K562 (cell line): ENCODE measurements around the gene CISD3. TPM values are rescaled to one million over a fixed set of nuclear protein-coding genes. Genes with fewer than 3 reads are reported as not detected.

ENCODE experiments used
- ATAC-seq: fragments of 200-7000 bp; cut with Tn5 transposase; 3 replicates; pipeline ENCODE4 v1.9.1; 2020; ENCODE audit warnings: moderate library complexity
- BruUV-seq: library from RNA; stranded (reverse); fragments of 400-500 nt; replicated peaks from 2 replicates; lab custom pipeline; 2021; lab: Mats Ljungman, UMichigan
- CTCF ChIA-PET: fragments of 300-600 bp; formaldehyde crosslinking; extraction: SDS; loops from one replicate; lab custom pipeline; 2021; ENCODE audit warnings: low intra/inter-chr PET ratio; lab: Yijun Ruan, JAX
- POLR2A ChIA-PET: fragments of 300-600, 350-650 bp; sonication (Branson Sonifier 250); formaldehyde crosslinking; extraction: SDS; loops from one replicate; lab custom pipeline; 2021; ENCODE audit warnings: antibody characterized with exemption, inconsistent platforms; lab: Yijun Ruan, JAX
- DNase-seq, 4 experiments: peaks; one replicate each; pipeline versions ENCODE4 v3.0.0 to v3.0.0-alpha.2; 2011 to 2018; ENCODE audit warnings: low spot score in 3 of 4, mixed read lengths in 3 of 4; ENCODE audit errors: extremely low read depth in 1 of 4
- FAIRE-seq: peaks from 2 replicates; lab custom pipeline; 2011; peaks lifted over from hg19 to GRCh38; lab: Jason Lieb, UNC
- H2AFZ ChIP-seq: 2 replicates; pipeline ENCODE4 v1.6.0; 2011; ENCODE audit warnings: low read depth, low read length, control low read depth, inconsistent platforms
- H3K27ac ChIP-seq: fragments of 200-600 bp; 3 replicates; pipeline ENCODE4 v1.8.0; 2011; ENCODE audit warnings: low read depth, mild to moderate bottlenecking, control low read depth, inconsistent platforms, low read length, moderate library complexity, mixed read lengths; ENCODE audit errors: extremely low read depth
- H3K27me3 ChIP-seq, 2 experiments: fragments of 300-600 bp in 1 of 2; 2 replicates in 1 of 2; 3 replicates in 1 of 2; pipeline versions ENCODE4 v1.6.0 to v1.8.0; 2011; ENCODE audit warnings: inconsistent platforms in 2 of 2, low read length in 2 of 2, mild to moderate bottlenecking in 1 of 2, mixed read lengths in 1 of 2, moderate library complexity in 1 of 2; ENCODE audit not compliant: control insufficient read depth in 2 of 2, insufficient read depth in 2 of 2
- H3K36me3 ChIP-seq: fragments of 300-600 bp; 3 replicates; pipeline ENCODE4 v1.8.0; 2011; ENCODE audit warnings: mild to moderate bottlenecking, low read length, inconsistent platforms; ENCODE audit not compliant: control insufficient read depth, insufficient read depth
- H3K4me1 ChIP-seq, 2 experiments: fragments of 200-600 bp in 1 of 2; replicated peaks in 1 of 2; 2 replicates in 1 of 2; 3 replicates in 1 of 2; pipeline versions ENCODE4 v1.5.1 to v1.8.0; 2011; ENCODE audit warnings: inconsistent platforms in 2 of 2, low read length in 2 of 2, mild to moderate bottlenecking in 1 of 2, mixed read lengths in 1 of 2, moderate library complexity in 1 of 2; ENCODE audit not compliant: control insufficient read depth in 2 of 2, insufficient read depth in 2 of 2
- H3K4me2 ChIP-seq: 2 replicates; pipeline ENCODE4 v1.6.1; 2011; ENCODE audit warnings: low read length, control low read depth, inconsistent platforms, mixed read lengths; ENCODE audit not compliant: insufficient read depth
- H3K4me3 ChIP-seq: fragments of 200-600 bp; sonication (generic), shearing (Covaris generic); 2 replicates; pipeline ENCODE4 v1.5.1; 2016; ENCODE audit warnings: control low read depth, inconsistent platforms
- H3K79me2 ChIP-seq: fragments of 200-600 bp; 3 replicates; pipeline ENCODE4 v1.8.0; 2011; ENCODE audit warnings: low read length, inconsistent platforms; ENCODE audit not compliant: control insufficient read depth, insufficient read depth
- H3K9ac ChIP-seq, 2 experiments: 2 replicates each; pipeline versions ENCODE4 v1.6.0 to v1.6.1; 2011; ENCODE audit warnings: low read depth in 2 of 2, low read length in 2 of 2, control low read depth in 1 of 2, inconsistent platforms in 1 of 2, mild to moderate bottlenecking in 1 of 2, mixed read lengths in 1 of 2; ENCODE audit not compliant: insufficient read depth in 1 of 2
- H3K9me1 ChIP-seq: one replicate; pipeline ENCODE4 v1.6.0; 2011; ENCODE audit warnings: inconsistent platforms, mild to moderate bottlenecking, low read length, moderate library complexity; ENCODE audit not compliant: control insufficient read depth, insufficient read depth
- H3K9me3 ChIP-seq: replicated peaks from 2 replicates; pipeline ENCODE4 v1.5.1; 2011; ENCODE audit warnings: low read depth, low read length, inconsistent platforms; ENCODE audit not compliant: control insufficient read depth, insufficient read depth
- H4K20me1 ChIP-seq: replicated peaks from 2 replicates; pipeline ENCODE4 v1.6.1; 2011; ENCODE audit warnings: low read length, inconsistent platforms, mixed read lengths; ENCODE audit not compliant: control insufficient read depth, insufficient read depth
- ATF2 ChIP-seq: sonication (generic); formaldehyde crosslinking; IDR thresholded peaks from 2 replicates; pipeline ENCODE4 v1.8.1; 2022; ENCODE audit warnings: missing genetic modification reagents
- BACH1 ChIP-seq: fragments of 200-800 bp; sonication (Bioruptor generic); IDR thresholded peaks from 2 replicates; pipeline ENCODE4 v1.6.1; 2016; ENCODE audit warnings: missing genetic modification characterization, missing compliant biosample characterization
- BMI1 ChIP-seq: fragments of 150-350 bp; IDR thresholded peaks from 2 replicates; pipeline ENCODE4 v1.6.1; 2014; ENCODE audit warnings: low read length
- CHCHD3 ChIP-seq: fragments of 250-450 bp; sonication (Bioruptor Pico); IDR thresholded peaks from 2 replicates; pipeline ENCODE4 v2.1.2; 2022; ENCODE audit warnings: mild to moderate bottlenecking
- EGR1 ChIP-seq: fragments of 450-650 bp; conservative IDR thresholded peaks from 2 replicates; pipeline ENCODE4 v1.6.1; 2017; ENCODE audit warnings: mild to moderate bottlenecking
- GTF2B ChIP-seq: IDR thresholded peaks from 2 replicates; pipeline ENCODE4 v1.6.1; 2011; ENCODE audit not compliant: insufficient read length; ENCODE audit errors: extremely low read depth
- L3MBTL2 ChIP-seq: fragments of 450-650 bp; IDR thresholded peaks from 2 replicates; pipeline ENCODE4 v1.6.1; 2016; ENCODE audit warnings: mild to moderate bottlenecking, moderate library complexity
- NCOA2 ChIP-seq, 2 experiments: fragments of 450-650 bp; IDR thresholded peaks; 2 replicates each; pipeline ENCODE4 v1.6.1; 2018; ENCODE audit warnings: mild to moderate bottlenecking in 2 of 2, moderate library complexity in 1 of 2; ENCODE audit not compliant: partially characterized antibody in 2 of 2
- PRPF4 ChIP-seq: fragments of 200-400 bp; formaldehyde crosslinking; IDR thresholded peaks from one replicate; pipeline ENCODE4 v1.6.1; 2017; ENCODE audit warnings: low read length, low read depth, mild to moderate bottlenecking; ENCODE audit not compliant: insufficient read depth, poor library complexity, severe bottlenecking
- RBM14 ChIP-seq: fragments of 200-400 bp; formaldehyde crosslinking; IDR thresholded peaks from 2 replicates; pipeline ENCODE4 v1.6.1; 2018; ENCODE audit warnings: low read depth, mild to moderate bottlenecking, low read length, moderate library complexity, borderline replicate concordance; ENCODE audit not compliant: insufficient read depth
- RFX1 ChIP-seq: fragments of 450-650 bp; IDR thresholded peaks from 2 replicates; pipeline ENCODE4 v1.6.1; 2016; ENCODE audit warnings: mild to moderate bottlenecking, moderate library complexity
- SRF ChIP-seq, 2 experiments: fragments of 250-450, 450-650 bp in 1 of 2; sonication (Bioruptor Pico) in 1 of 2; sonication (generic) in 1 of 2; formaldehyde crosslinking; IDR thresholded peaks; 2 replicates each; pipeline versions ENCODE4 v1.5.0 to v1.5.1; 2020 to 2022; ENCODE audit warnings: mild to moderate bottlenecking in 1 of 2, missing genetic modification reagents in 1 of 2
- TGIF2 ChIP-seq: sonication (generic); formaldehyde crosslinking; IDR thresholded peaks from 2 replicates; pipeline ENCODE4 v1.8.1; 2022; ENCODE audit warnings: mild to moderate bottlenecking, missing genetic modification reagents, moderate library complexity
- ZC3H11A ChIP-seq: IDR thresholded peaks from 2 replicates; pipeline ENCODE4 v1.6.1; 2012; ENCODE audit warnings: low read depth, low read length, improper control_type of control experiment
- ZKSCAN3 ChIP-seq: fragments of 250-450 bp; sonication (Bioruptor Pico); IDR thresholded peaks from 2 replicates; pipeline ENCODE4 v1.4.0; 2020
- ZNF384 ChIP-seq: IDR thresholded peaks from 2 replicates; pipeline ENCODE4 v1.6.1; 2012; ENCODE audit warnings: low read depth, low read length, improper control_type of control experiment
- WGBS: fragments of 100-300 bp; shearing (Covaris generic); methylation state at CpG from one replicate; pipeline ENCODE4 v1.1.6; 2016; ENCODE audit warnings: low coverage, mixed read lengths; ENCODE audit not compliant: insufficient coverage; ENCODE audit errors: missing lambda C conversion rate; 5-methylcytosine and 5-hydroxymethylcytosine counted together
- in situ Hi-C: fragments of 300-500 bp; cut with MboI; formaldehyde crosslinking; loops from 4 replicates; pipeline ENCODE4 v1.15.0; 2018; ENCODE audit warnings: inconsistent platforms, mixed read lengths
- intact Hi-C: fragments of 100-400 bp; cut with micrococcal nuclease; formaldehyde crosslinking; loops from 2 replicates; pipeline ENCODE4 v1.14.2; 2022
- polyA plus RNA-seq, 8 experiments: library from polyadenylated mRNA; depleted of rRNA in 4 of 8; stranded (reverse) in 5 of 8; unstranded in 3 of 8; fragments of >200 nt; fragmentation: Nextera tagmentation in 2 of 8; fragmentation: Illumina TruSeq in 1 of 8; extraction: Ambion mirVana in 2 of 8; extraction: Trizol in 1 of 8; gene quantifications; 2 replicates each; pipeline versions ENCODE4 v1.2.1 to v1.2.3, GENCODE V29; 2011 to 2014; ENCODE audit warnings: inconsistent platforms in 1 of 8, missing spikeins in 1 of 8
- total RNA-seq, 7 experiments: library from RNA; depleted of rRNA in 6 of 7; stranded (reverse); fragments of >200 nt in 6 of 7; fragmentation: Illumina TruSeq in 2 of 7; extraction: Trizol in 2 of 7; gene quantifications; 2 replicates each; pipeline versions ENCODE4 v1.2.1 to v1.2.3, GENCODE V29; 2011 to 2021; ENCODE audit warnings: low replicate concordance in 1 of 7
- TF ChIP-seq, protein P1 (sequence below): fragments of 450-650 bp; IDR thresholded peaks from 2 replicates; pipeline ENCODE4 v1.6.1; 2016; ENCODE audit warnings: borderline replicate concordance

The CISD3 gene
- total and polyA plus RNA-seq, 9 of the 15 experiments (the other 6 are each of a cell fraction or from before 2014, with no cell fraction given) = 5.0 to 60.7 (median 15.7) TPM

DNA sequence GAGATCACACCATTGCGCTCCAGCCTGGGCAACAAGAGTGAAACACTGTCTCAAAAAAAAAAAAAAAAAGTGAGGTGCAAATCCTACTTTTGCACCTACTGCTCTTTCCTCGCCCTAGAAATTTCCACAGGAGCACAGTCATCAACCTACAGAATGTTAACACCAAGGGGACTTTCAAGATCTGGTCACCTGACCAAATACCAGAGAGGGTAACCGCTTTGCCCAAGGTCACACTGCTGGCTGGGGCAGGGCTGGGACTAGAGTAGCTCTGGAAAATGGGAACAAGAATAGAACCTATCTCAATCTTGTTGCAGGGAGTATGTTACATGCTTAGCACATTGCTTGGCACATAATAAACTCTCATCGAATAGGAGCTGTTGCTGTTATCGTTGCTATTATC lies 31.4 kb upstream of the CISD3 start (continued):
- TF ChIP-seq CHCHD3 = no peak
- no peak for TF ChIP-seq L3MBTL2

- H3K4me2 ChIP-seq = peak overlapping the region; percentile 87
- TF ChIP-seq GTF2B (no peak), ZKSCAN3 (CRISPR knock-in tag) (no peak), PRPF4 (no peak), BACH1 (tag) (peak; percentile 12; the same call in 1 of the 2 replicates), ATF2 (CRISPR knock-in tag) (no peak), RBM14 (no peak), ZNF384 (no peak), ZC3H11A (no peak), BMI1 (no peak), TGIF2 (CRISPR knock-in tag) (no peak), EGR1 (peak; percentile 44), NCOA2 (IDR thresholded peaks at IDR 0.05; ENCODE audit: partially characterized antibody in 2 of 2) (no peak), SRF (CRISPR knock-in tag; IDR thresholded peaks at IDR 0.05) (no peak), RFX1 (no peak)
- TF ChIP-seq, protein P1, sequence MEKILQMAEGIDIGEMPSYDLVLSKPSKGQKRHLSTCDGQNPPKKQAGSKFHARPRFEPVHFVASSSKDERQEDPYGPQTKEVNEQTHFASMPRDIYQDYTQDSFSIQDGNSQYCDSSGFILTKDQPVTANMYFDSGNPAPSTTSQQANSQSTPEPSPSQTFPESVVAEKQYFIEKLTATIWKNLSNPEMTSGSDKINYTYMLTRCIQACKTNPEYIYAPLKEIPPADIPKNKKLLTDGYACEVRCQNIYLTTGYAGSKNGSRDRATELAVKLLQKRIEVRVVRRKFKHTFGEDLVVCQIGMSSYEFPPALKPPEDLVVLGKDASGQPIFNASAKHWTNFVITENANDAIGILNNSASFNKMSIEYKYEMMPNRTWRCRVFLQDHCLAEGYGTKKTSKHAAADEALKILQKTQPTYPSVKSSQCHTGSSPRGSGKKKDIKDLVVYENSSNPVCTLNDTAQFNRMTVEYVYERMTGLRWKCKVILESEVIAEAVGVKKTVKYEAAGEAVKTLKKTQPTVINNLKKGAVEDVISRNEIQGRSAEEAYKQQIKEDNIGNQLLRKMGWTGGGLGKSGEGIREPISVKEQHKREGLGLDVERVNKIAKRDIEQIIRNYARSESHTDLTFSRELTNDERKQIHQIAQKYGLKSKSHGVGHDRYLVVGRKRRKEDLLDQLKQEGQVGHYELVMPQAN = peak; percentile 44; the same call in 1 of the 2 replicates
Measured at GRCh38 chr17:38701504-38702165, 28.5 kb upstream of the CISD3 start.

More at GRCh38 chr17:38701504-38702165, 28.5 kb upstream of the CISD3 start:
- in situ Hi-C loops (no loop called here), intact Hi-C loops (loop anchor here (5.0 kb wide), 1 partner anchor 51 kb away; the partner anchor contains the start of gene PSMB3)
- Histone ChIP-seq H3K27ac (peak overlapping the region; percentile 90), H3K9me1 (no peaks in the 10 kb centered on the region), H2AFZ (peak overlapping the region; percentile 77), H3K4me1 (peaks cover 19 to 57% of the 10 kb centered on the region in 2 experiments), H3K9me3 (no peaks in the 10 kb centered on the region), H3K36me3 (no peaks in the 10 kb centered on the region), H3K27me3 (no peaks in the 10 kb centered on the region), H3K9ac (peak overlapping the region; percentile 93 to 95), H4K20me1 (no peaks in the 10 kb centered on the region), H3K4me3 (peak overlapping the region; percentile 86), H3K79me2 (peaks cover 38% of the 10 kb centered on the region)
- 3% methylated on average over 18 of the region's 25 CpGs for WGBS
- ChIA-PET POLR2A (interaction anchor here (0.5 to 1.5 kb wide), 6 partner anchors 8 to 17 kb away, joined by 3 to 5 read pairs (median 4); no protein-coding TSS in a partner anchor), CTCF (interaction anchor here (0.8 kb wide), 1 partner anchor 28 kb away, joined by 3 read pairs; the partner anchor contains the start of gene CISD3)
- ATAC-seq (peak; percentile 4), FAIRE-seq (no peak), DNase-seq (peak; percentile 48 to 75 (median 56))
- no TSS peak for BruUV-seq
